HepG2 (cell line): ENCODE measurements around the gene UQCRC1. TPM values are rescaled to one million over a fixed set of nuclear protein-coding genes. Genes with fewer than 3 reads are reported as not detected.

Source experiments
- ATAC-seq: fragments of 200-7000 bp; cut with Tn5 transposase; 3 replicates; pipeline ENCODE4 v1.9.1; 2020; ENCODE audit warnings: mild to moderate bottlenecking, moderate library complexity
- BruUV-seq: library from RNA; stranded (reverse); fragments of 400-500 nt; replicated peaks from 2 replicates; lab custom pipeline; 2021; lab: Mats Ljungman, UMichigan
- CTCF ChIA-PET: fragments of 300-600 bp; formaldehyde crosslinking; extraction: SDS; loops from one replicate; lab custom pipeline; 2021; ENCODE audit warnings: low total read pairs, inconsistent platforms, low intra/inter-chr PET ratio; lab: Yijun Ruan, JAX
- POLR2A ChIA-PET: fragments of 350-600 bp; sonication (Branson Sonifier 250); formaldehyde crosslinking; loops from one replicate; lab custom pipeline; 2020; ENCODE audit warnings: antibody characterized with exemption, inconsistent platforms; lab: Yijun Ruan, JAX
- DNase-seq: peaks from one replicate; pipeline ENCODE4 v3.0.0-alpha.2; 2015; ENCODE audit warnings: low spot score
- FAIRE-seq: peaks from 3 replicates; lab custom pipeline; 2011; peaks lifted over from hg19 to GRCh38; lab: Jason Lieb, UNC
- H2AFZ ChIP-seq: one replicate; pipeline ENCODE4 v1.6.1; 2011; ENCODE audit warnings: low read length, inconsistent platforms
- H3K27ac ChIP-seq: fragments of 300-600 bp; 3 replicates; pipeline ENCODE4 v1.8.0; 2011; ENCODE audit warnings: mixed run types, mild to moderate bottlenecking, mixed read lengths, low read length, inconsistent platforms; ENCODE audit not compliant: insufficient read depth; ENCODE audit errors: extremely low read length
- H3K27me3 ChIP-seq, 2 experiments: fragments of 200-600 bp in 1 of 2; 2 replicates in 1 of 2; 3 replicates in 1 of 2; pipeline versions ENCODE4 v1.6.0 to v1.8.0; 2011; ENCODE audit warnings: low read length in 2 of 2, mild to moderate bottlenecking in 2 of 2, moderate library complexity in 2 of 2, inconsistent platforms in 1 of 2; ENCODE audit not compliant: insufficient read depth in 2 of 2, control insufficient read depth in 1 of 2
- H3K36me3 ChIP-seq, 2 experiments: fragments of 200-600 bp in 1 of 2; replicated peaks in 1 of 2; 2 replicates in 1 of 2; 3 replicates in 1 of 2; pipeline versions ENCODE4 v1.5.1 to v1.8.0; 2011; ENCODE audit warnings: low read length in 2 of 2, inconsistent platforms in 1 of 2; ENCODE audit not compliant: insufficient read depth in 2 of 2, control insufficient read depth in 1 of 2
- H3K4me1 ChIP-seq: 2 replicates; pipeline ENCODE4 v1.5.1; 2012; ENCODE audit warnings: low read length, inconsistent platforms; ENCODE audit not compliant: insufficient read depth
- H3K4me2 ChIP-seq: 2 replicates; pipeline ENCODE4 v1.6.0; 2011; ENCODE audit warnings: low read depth, low read length, inconsistent platforms
- H3K4me3 ChIP-seq, 3 experiments: fragments of 200-600 bp in 1 of 3; sonication (generic), shearing (Covaris generic) in 1 of 3; replicated peaks in 1 of 3; 2 replicates each; pipeline ENCODE4 v1.5.1; 2011 to 2016; ENCODE audit warnings: low read length in 3 of 3, inconsistent platforms in 2 of 3, low read depth in 2 of 3, mild to moderate bottlenecking in 2 of 3, control low read depth in 1 of 3, mixed read lengths in 1 of 3; ENCODE audit not compliant: insufficient read depth in 1 of 3
- H3K79me2 ChIP-seq: one replicate; pipeline ENCODE4 v1.6.1; 2011; ENCODE audit warnings: low read length, inconsistent platforms; ENCODE audit not compliant: insufficient read depth
- H3K9ac ChIP-seq: 2 replicates; pipeline ENCODE4 v1.6.0; 2011; ENCODE audit warnings: mild to moderate bottlenecking, low read depth, low read length, inconsistent platforms; ENCODE audit not compliant: insufficient read depth
- H3K9me3 ChIP-seq: 2 replicates; pipeline ENCODE4 v1.5.1; 2012; ENCODE audit warnings: mild to moderate bottlenecking, low read length
- H4K20me1 ChIP-seq: 2 replicates; pipeline ENCODE4 v1.6.0; 2011; ENCODE audit warnings: inconsistent platforms, mild to moderate bottlenecking, low read length, moderate library complexity; ENCODE audit not compliant: insufficient read depth
- ARHGAP35 ChIP-seq: sonication (generic); formaldehyde crosslinking; IDR thresholded peaks from 2 replicates; pipeline ENCODE4 v1.9.0; 2022; ENCODE audit warnings: mild to moderate bottlenecking, inconsistent platforms, moderate library complexity, missing genetic modification reagents, borderline replicate concordance
- FOSL2 ChIP-seq: sonication (generic); formaldehyde crosslinking; IDR thresholded peaks from 2 replicates; pipeline ENCODE4 v1.4.0; 2020; ENCODE audit warnings: missing genetic modification reagents
- HNRNPK ChIP-seq: fragments of 200-400 bp; formaldehyde crosslinking; IDR thresholded peaks from 2 replicates; pipeline ENCODE4 v1.6.1; 2018; ENCODE audit warnings: low read length, low read depth, moderate library complexity, mild to moderate bottlenecking; ENCODE audit not compliant: poor library complexity, severe bottlenecking
- KDM2A ChIP-seq: sonication (generic); formaldehyde crosslinking; IDR thresholded peaks from 2 replicates; pipeline ENCODE4 v1.4.0; 2020; ENCODE audit warnings: low read depth, missing genetic modification reagents, borderline replicate concordance
- KDM6A ChIP-seq: IDR thresholded peaks from 2 replicates; pipeline ENCODE4 v1.6.1; 2016; ENCODE audit warnings: low read depth
- NFRKB ChIP-seq: fragments of 450-650 bp; IDR thresholded peaks from 2 replicates; pipeline ENCODE4 v1.6.1; 2017
- SIX4 ChIP-seq: sonication (generic); formaldehyde crosslinking; IDR thresholded peaks from 2 replicates; pipeline ENCODE4 v1.4.0; 2020; ENCODE audit warnings: missing genetic modification reagents
- ZFP37 ChIP-seq: sonication (generic); formaldehyde crosslinking; IDR thresholded peaks from 2 replicates; pipeline ENCODE4 v1.4.0; 2020; ENCODE audit warnings: missing genetic modification reagents, borderline replicate concordance
- ZNF660 ChIP-seq: sonication (generic); formaldehyde crosslinking; IDR thresholded peaks from 2 replicates; pipeline ENCODE4 v1.5.1; 2020; ENCODE audit warnings: mild to moderate bottlenecking, low read depth, missing genetic modification reagents, borderline replicate concordance
- ZNF724P ChIP-seq: sonication (generic); formaldehyde crosslinking; IDR thresholded peaks from 2 replicates; pipeline ENCODE4 v1.8.0; 2022; ENCODE audit warnings: missing genetic modification reagents, borderline replicate concordance
- WGBS: methylation state at CpG from one replicate; pipeline ENCODE4 v1.1.6; 2017; ENCODE audit warnings: low lambda C conversion rate; 5-methylcytosine and 5-hydroxymethylcytosine counted together
- in situ Hi-C: cut with HindIII; loops from 2 replicates; pipeline ENCODE4 v1.10.0; 2017; ENCODE audit warnings: low pct_unique_long_range_greater_than_20kb; ENCODE audit not compliant: extremely low pct_ligation_motif_present
- intact Hi-C: fragments of 100-400 bp; cut with micrococcal nuclease; formaldehyde crosslinking; loops from one replicate; pipeline ENCODE4 v1.10.0; 2022; ENCODE audit not compliant: unreplicated experiment
- polyA plus RNA-seq, 8 experiments: library from polyadenylated mRNA; depleted of rRNA in 3 of 8; stranded (reverse) in 7 of 8; unstranded in 1 of 8; fragments of >200 nt; fragmentation: Illumina TruSeq in 4 of 8; extraction: Trizol in 4 of 8; gene quantifications; 2 replicates each; pipeline versions ENCODE4 v1.2.1 to v1.2.3, GENCODE V29; 2011 to 2016; ENCODE audit warnings: low read depth in 4 of 8, missing spikeins in 1 of 8, mixed read lengths in 1 of 8; ENCODE audit not compliant: insufficient read depth in 1 of 8
- total RNA-seq, 5 experiments: library from RNA; depleted of rRNA; stranded (reverse); fragments of >200 nt; fragmentation: Illumina TruSeq; extraction: Trizol; gene quantifications; 2 replicates each; pipeline ENCODE4 v1.2.3, GENCODE V29; 2016; ENCODE audit warnings: low read depth in 1 of 5
- TF ChIP-seq, protein P1 (sequence below): sonication (generic); formaldehyde crosslinking; IDR thresholded peaks from 2 replicates; pipeline ENCODE4 v1.4.0; 2020; ENCODE audit warnings: missing genetic modification reagents
- TF ChIP-seq, protein P2 (sequence below): sonication (generic); formaldehyde crosslinking; IDR thresholded peaks from 2 replicates; pipeline ENCODE4 v1.4.0; 2020; ENCODE audit warnings: mild to moderate bottlenecking, missing genetic modification reagents, borderline replicate concordance
- TF ChIP-seq, protein P3 (sequence below): sonication (generic); formaldehyde crosslinking; IDR thresholded peaks from 2 replicates; pipeline ENCODE4 v1.4.0; 2020; ENCODE audit warnings: missing genetic modification reagents, low read depth, mild to moderate bottlenecking, borderline replicate concordance

UQCRC1 gene
- total and polyA plus RNA-seq, 2 of the 13 experiments (the other 11 are each of a cell fraction or from before 2014, with no cell fraction given) = 316 to 680 TPM

DNA sequence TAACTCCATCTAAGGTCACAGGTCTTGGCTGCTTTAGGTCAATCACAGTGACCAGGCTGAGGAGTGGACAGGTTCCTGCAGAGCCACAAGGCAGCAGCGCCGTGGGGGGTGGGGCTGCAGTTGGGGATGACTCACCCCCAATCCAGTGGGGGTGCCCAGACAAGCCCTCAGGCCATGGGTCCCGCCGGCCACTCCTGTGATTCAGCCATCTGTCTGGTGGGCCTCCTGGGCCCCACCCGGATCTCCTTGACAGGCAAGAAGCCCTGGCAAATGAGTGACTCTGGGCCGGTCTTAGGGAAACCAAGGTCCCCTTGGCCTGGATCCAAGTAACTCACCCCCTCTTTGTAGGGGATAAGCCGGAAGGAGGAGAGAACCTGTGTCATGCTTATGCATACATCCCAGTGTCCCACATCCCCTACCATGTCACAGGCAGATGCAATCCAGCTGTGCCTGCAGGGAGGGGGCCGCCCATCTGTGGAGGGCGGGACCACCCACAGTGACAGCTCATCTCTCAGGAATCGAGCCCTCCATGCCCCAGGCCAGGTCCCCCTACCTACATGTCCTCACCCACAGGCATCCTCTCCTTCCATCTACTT lies 13.8 kb downstream of the UQCRC1 start (continued):
- TF ChIP-seq, protein P1, sequence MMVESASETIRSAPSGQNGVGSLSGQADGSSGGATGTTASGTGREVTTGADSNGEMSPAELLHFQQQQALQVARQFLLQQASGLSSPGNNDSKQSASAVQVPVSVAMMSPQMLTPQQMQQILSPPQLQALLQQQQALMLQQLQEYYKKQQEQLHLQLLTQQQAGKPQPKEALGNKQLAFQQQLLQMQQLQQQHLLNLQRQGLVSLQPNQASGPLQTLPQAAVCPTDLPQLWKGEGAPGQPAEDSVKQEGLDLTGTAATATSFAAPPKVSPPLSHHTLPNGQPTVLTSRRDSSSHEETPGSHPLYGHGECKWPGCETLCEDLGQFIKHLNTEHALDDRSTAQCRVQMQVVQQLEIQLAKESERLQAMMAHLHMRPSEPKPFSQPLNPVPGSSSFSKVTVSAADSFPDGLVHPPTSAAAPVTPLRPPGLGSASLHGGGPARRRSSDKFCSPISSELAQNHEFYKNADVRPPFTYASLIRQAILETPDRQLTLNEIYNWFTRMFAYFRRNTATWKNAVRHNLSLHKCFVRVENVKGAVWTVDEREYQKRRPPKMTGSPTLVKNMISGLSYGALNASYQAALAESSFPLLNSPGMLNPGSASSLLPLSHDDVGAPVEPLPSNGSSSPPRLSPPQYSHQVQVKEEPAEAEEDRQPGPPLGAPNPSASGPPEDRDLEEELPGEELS (CRISPR knock-in tag) = 0 out of 2 replicates have a peak, but pooled peaks have one; percentile 24
- TF ChIP-seq NFRKB (no peak), FOSL2 (CRISPR knock-in tag) (peak; percentile 79), KDM2A (CRISPR knock-in tag) (peak; percentile 57), ARHGAP35 (CRISPR knock-in tag) (no peak)

DNA sequence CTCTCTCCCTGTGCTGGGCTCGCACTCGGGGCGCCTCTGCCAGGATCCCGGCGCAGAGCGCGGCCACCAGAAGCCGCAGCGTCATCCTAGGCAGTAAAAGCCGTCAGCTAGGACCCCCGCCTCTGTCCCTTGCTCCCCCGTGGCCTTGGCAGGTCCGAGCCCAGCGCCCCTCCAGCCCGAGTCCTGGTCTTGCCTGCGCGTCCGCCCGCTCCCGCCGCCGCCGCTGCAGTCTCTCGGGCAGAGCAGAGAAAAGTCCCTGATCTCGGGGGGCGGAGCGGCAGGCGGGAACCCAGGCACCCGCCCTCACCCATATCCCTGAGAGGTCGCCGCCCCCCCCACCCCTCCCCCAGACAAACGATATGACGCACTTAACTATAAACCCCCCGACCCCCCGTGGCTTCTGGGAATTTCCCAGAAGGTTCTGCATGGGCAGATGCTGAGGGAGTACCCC lies 14.3 kb downstream of the UQCRC1 start, which contains the start of gene COL7A1:
Gene COL7A1 (minus strand): TSS at position 255 of the 451 bp plus-strand sequence. CDS start 170 bp downstream, at position 85.
- BruUV-seq = no TSS peak
- in situ Hi-C loops (no loop called here), intact Hi-C loops (no loop called here)
- Histone ChIP-seq H3K4me3 (peak within 1 kb of the TSS; percentile 15 to 57 (median 40); a peak in 4 of 6 replicates), H3K27ac (no peak within 1 kb of the TSS), H3K4me1 (peaks cover 39% of the 10 kb centered on the region), H2AFZ (no peak within 1 kb of the TSS), H3K79me2 (no peaks in the 10 kb centered on the region), H3K36me3 (peaks cover 10 to 24% of the 10 kb centered on the region in 2 experiments; a peak in 4 of 5 replicates), H3K4me2 (peak within 1 kb of the TSS; percentile 75), H3K9me3 (no peaks in the 10 kb centered on the region), H4K20me1 (0 out of 2 replicates have a peak, but pooled peaks cover 8% of the 10 kb centered on the region), H3K27me3 (no peaks in the 10 kb centered on the region), H3K9ac (peak within 1 kb of the TSS; percentile 43; the same call in 1 of the 2 replicates)
- ATAC-seq = peak; percentile 9
- POLR2A ChIA-PET = interaction anchor here (1.0 to 1.3 kb wide), 2 partner anchors 29 to 40 kb away, joined by 3 to 4 read pairs; partner anchors contain the start of gene SLC26A6
- TF ChIP-seq KDM2A (CRISPR knock-in tag) (peak; percentile 18; the same call in 1 of the 2 replicates), ZFP37 (no peak), ZNF724P (CRISPR knock-in tag) (no peak), KDM6A (CRISPR knock-in tag) (no peak), SIX4 (CRISPR knock-in tag) (no peak), ZNF660 (CRISPR knock-in tag) (no peak), HNRNPK (peak; percentile 50)
- TF ChIP-seq, protein P2, sequence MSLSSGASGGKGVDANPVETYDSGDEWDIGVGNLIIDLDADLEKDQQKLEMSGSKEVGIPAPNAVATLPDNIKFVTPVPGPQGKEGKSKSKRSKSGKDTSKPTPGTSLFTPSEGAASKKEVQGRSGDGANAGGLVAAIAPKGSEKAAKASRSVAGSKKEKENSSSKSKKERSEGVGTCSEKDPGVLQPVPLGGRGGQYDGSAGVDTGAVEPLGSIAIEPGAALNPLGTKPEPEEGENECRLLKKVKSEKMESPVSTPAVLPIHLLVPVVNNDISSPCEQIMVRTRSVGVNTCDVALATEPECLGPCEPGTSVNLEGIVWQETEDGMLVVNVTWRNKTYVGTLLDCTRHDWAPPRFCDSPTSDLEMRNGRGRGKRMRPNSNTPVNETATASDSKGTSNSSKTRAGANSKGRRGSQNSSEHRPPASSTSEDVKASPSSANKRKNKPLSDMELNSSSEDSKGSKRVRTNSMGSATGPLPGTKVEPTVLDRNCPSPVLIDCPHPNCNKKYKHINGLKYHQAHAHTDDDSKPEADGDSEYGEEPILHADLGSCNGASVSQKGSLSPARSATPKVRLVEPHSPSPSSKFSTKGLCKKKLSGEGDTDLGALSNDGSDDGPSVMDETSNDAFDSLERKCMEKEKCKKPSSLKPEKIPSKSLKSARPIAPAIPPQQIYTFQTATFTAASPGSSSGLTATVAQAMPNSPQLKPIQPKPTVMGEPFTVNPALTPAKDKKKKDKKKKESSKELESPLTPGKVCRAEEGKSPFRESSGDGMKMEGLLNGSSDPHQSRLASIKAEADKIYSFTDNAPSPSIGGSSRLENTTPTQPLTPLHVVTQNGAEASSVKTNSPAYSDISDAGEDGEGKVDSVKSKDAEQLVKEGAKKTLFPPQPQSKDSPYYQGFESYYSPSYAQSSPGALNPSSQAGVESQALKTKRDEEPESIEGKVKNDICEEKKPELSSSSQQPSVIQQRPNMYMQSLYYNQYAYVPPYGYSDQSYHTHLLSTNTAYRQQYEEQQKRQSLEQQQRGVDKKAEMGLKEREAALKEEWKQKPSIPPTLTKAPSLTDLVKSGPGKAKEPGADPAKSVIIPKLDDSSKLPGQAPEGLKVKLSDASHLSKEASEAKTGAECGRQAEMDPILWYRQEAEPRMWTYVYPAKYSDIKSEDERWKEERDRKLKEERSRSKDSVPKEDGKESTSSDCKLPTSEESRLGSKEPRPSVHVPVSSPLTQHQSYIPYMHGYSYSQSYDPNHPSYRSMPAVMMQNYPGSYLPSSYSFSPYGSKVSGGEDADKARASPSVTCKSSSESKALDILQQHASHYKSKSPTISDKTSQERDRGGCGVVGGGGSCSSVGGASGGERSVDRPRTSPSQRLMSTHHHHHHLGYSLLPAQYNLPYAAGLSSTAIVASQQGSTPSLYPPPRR (CRISPR knock-in tag) = no peak
- TF ChIP-seq, protein P3, sequence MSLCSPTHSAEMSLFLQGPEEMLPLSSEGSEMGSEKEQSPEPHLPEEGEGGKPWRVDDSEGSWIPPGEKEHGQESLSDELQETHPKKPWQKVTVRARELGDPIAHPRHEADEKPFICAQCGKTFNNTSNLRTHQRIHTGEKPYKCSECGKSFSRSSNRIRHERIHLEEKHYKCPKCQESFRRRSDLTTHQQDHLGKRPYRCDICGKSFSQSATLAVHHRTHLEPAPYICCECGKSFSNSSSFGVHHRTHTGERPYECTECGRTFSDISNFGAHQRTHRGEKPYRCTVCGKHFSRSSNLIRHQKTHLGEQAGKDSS (CRISPR knock-in tag) = no peak
- FAIRE-seq = no peak
- CTCF ChIA-PET = no interaction called here
- WGBS = 45% methylated on average over 29 of the region's 35 CpGs
- DNase-seq = no peak
